Raji (cell line): Measurements from ENCODE around the gene DNAL1.

Experiments
- POLR2A ChIP-seq: IDR thresholded peaks from 2 replicates; pipeline ENCODE4 v1.6.1; 2011; ENCODE audit warnings: low read depth, low read length, control low read depth; ENCODE audit not compliant: insufficient read depth

DNAL1 gene

GRCh38 chr14:73741386-73741875 lies 96.6 kb downstream of the DNAL1 start:
- no peak for TF ChIP-seq POLR2A

GRCh38 chr14:73741876-73742519 lies 97.2 kb downstream of the DNAL1 start:
- TF ChIP-seq POLR2A = no peak

GRCh38 chr14:73742520-73743238 lies 97.9 kb downstream of the DNAL1 start:
- TF ChIP-seq POLR2A = no peak

GRCh38 chr14:73743431-73743931 lies 98.7 kb downstream of the DNAL1 start:
- TF ChIP-seq POLR2A = no peak

- no peak for TF ChIP-seq POLR2A
These were observed 99.5 kb downstream of the DNAL1 start for GRCh38 chr14:73744175-73744867.

GRCh38 chr14:73744874-73745529 lies 100.2 kb downstream of the DNAL1 start:
- TF ChIP-seq POLR2A = no peak

- TF ChIP-seq POLR2A = no peak
These were observed 101.1 kb downstream of the DNAL1 start for GRCh38 chr14:73745571-73746519.

- TF ChIP-seq POLR2A = no peak
These were observed 102.0 kb downstream of the DNAL1 start for GRCh38 chr14:73746520-73747378.

- TF ChIP-seq POLR2A = no peak
These were observed 102.8 kb downstream of the DNAL1 start for GRCh38 chr14:73747379-73748211.

- no peak for TF ChIP-seq POLR2A
These were observed 104.1 kb downstream of the DNAL1 start for GRCh38 chr14:73748858-73749357.

- no peak for TF ChIP-seq POLR2A
These were observed 105.1 kb downstream of the DNAL1 start for GRCh38 chr14:73749706-73750530.

- TF ChIP-seq POLR2A = no peak
These were observed 105.7 kb downstream of the DNAL1 start for GRCh38 chr14:73750531-73750901.
